ENCODE data around the gene S100A3.

The S100A3 gene

GRCh38 chr1:153509036-153509435 lies 40.0 kb downstream of the S100A3 start:
- no peaks in the 10 kb centered on the region for H4K20me1 ChIP-seq (ENCODE audit: insufficient read depth)
- no peak overlapping the region for H2AFZ ChIP-seq (ENCODE audit: low read depth)
- H3K4me3 ChIP-seq (IDR thresholded peaks at IDR 0.05; ENCODE audit: insufficient read depth, low read depth, low read length) = no peak overlapping the region
- H3K27me3 ChIP-seq (ENCODE audit: insufficient read depth, low read depth) = no peaks in the 10 kb centered on the region
- no peak overlapping the region for H3K9ac ChIP-seq
- H3K79me2 ChIP-seq (ENCODE audit: insufficient read depth, low read depth) = no peaks in the 10 kb centered on the region
- no peak overlapping the region for H3K27ac ChIP-seq
- H3K36me3 ChIP-seq (ENCODE audit: insufficient read depth) = no peaks in the 10 kb centered on the region
- no peak for TF ChIP-seq CTCF (conservative IDR thresholded peaks at IDR 0.05; ENCODE audit: low read depth, low read length)
- peaks cover 10% of the 10 kb centered on the region for H3K4me1 ChIP-seq (ENCODE audit: low read depth, poor library complexity, severe bottlenecking)
- no peak overlapping the region for H3K4me2 ChIP-seq

- Histone ChIP-seq H3K79me2 (ENCODE audit: insufficient read depth, low read depth) (no peaks in the 10 kb centered on the region), H2AFZ (ENCODE audit: low read depth) (no peak overlapping the region), H3K27ac (no peak overlapping the region), H3K36me3 (ENCODE audit: insufficient read depth) (no peaks in the 10 kb centered on the region), H3K4me1 (ENCODE audit: low read depth, poor library complexity, severe bottlenecking) (peaks cover 10% of the 10 kb centered on the region), H4K20me1 (ENCODE audit: insufficient read depth) (no peaks in the 10 kb centered on the region), H3K4me3 (IDR thresholded peaks at IDR 0.05; ENCODE audit: insufficient read depth, low read depth, low read length) (no peak overlapping the region), H3K27me3 (ENCODE audit: insufficient read depth, low read depth) (no peaks in the 10 kb centered on the region), H3K9ac (no peak overlapping the region), H3K4me2 (no peak overlapping the region)
- TF ChIP-seq CTCF (conservative IDR thresholded peaks at IDR 0.05; ENCODE audit: low read depth, low read length) = no peak
Observed at GRCh38 chr1:153507926-153508583, 41.0 kb downstream of the S100A3 start.

- no peak overlapping the region for H3K4me3 ChIP-seq (IDR thresholded peaks at IDR 0.05; ENCODE audit: insufficient read depth, low read depth, low read length)
- no peak overlapping the region for H3K27ac ChIP-seq
- no peaks in the 10 kb centered on the region for H4K20me1 ChIP-seq (ENCODE audit: insufficient read depth)
- H3K27me3 ChIP-seq (ENCODE audit: insufficient read depth, low read depth) = no peaks in the 10 kb centered on the region
- no peak overlapping the region for H2AFZ ChIP-seq (ENCODE audit: low read depth)
- no peaks in the 10 kb centered on the region for H3K36me3 ChIP-seq (ENCODE audit: insufficient read depth)
- no peaks in the 10 kb centered on the region for H3K79me2 ChIP-seq (ENCODE audit: insufficient read depth, low read depth)
- H3K9ac ChIP-seq = no peak overlapping the region
- no peak overlapping the region for H3K4me2 ChIP-seq
- peaks cover 10% of the 10 kb centered on the region for H3K4me1 ChIP-seq (ENCODE audit: low read depth, poor library complexity, severe bottlenecking)
- TF ChIP-seq CTCF (conservative IDR thresholded peaks at IDR 0.05; ENCODE audit: low read depth, low read length) = no peak
Observed at GRCh38 chr1:153506831-153507413, 42.1 kb downstream of the S100A3 start.

- no peak overlapping the region for H3K4me2 ChIP-seq
- H2AFZ ChIP-seq (ENCODE audit: low read depth) = no peak overlapping the region
- TF ChIP-seq CTCF (conservative IDR thresholded peaks at IDR 0.05; ENCODE audit: low read depth, low read length) = no peak
Observed at GRCh38 chr1:153506386-153506785, 42.7 kb downstream of the S100A3 start.

More at GRCh38 chr1:153506386-153506785, 42.7 kb downstream of the S100A3 start:
- H3K4me1 ChIP-seq (ENCODE audit: low read depth, poor library complexity, severe bottlenecking) = peaks cover 8% of the 10 kb centered on the region
- H3K36me3 ChIP-seq (ENCODE audit: insufficient read depth) = no peaks in the 10 kb centered on the region
- H4K20me1 ChIP-seq (ENCODE audit: insufficient read depth) = no peaks in the 10 kb centered on the region
- no peak overlapping the region for H3K4me3 ChIP-seq (IDR thresholded peaks at IDR 0.05; ENCODE audit: insufficient read depth, low read depth, low read length)
- no peak overlapping the region for H3K27ac ChIP-seq
- H3K27me3 ChIP-seq (ENCODE audit: insufficient read depth, low read depth) = no peaks in the 10 kb centered on the region
- no peaks in the 10 kb centered on the region for H3K79me2 ChIP-seq (ENCODE audit: insufficient read depth, low read depth)
- H3K9ac ChIP-seq = no peak overlapping the region

Measured in KMS-11 (cell line).